HEK293T (cell line): ENCODE data around the gene SPNS2.

Source experiments
- BHLHE40 ChIP-seq: fragments of 450-650 bp; IDR thresholded peaks from 2 replicates; pipeline ENCODE4 v1.6.1; 2016; ENCODE audit warnings: mild to moderate bottlenecking, moderate library complexity, borderline replicate concordance
- CTBP1 ChIP-seq: fragments of 450-650 bp; IDR thresholded peaks from 2 replicates; pipeline ENCODE4 v1.6.1; 2016; ENCODE audit warnings: borderline replicate concordance

GRCh38 chr17:4543557-4544026 lies 44.9 kb downstream of the SPNS2 start:
- TF ChIP-seq BHLHE40 (no peak), CTBP1 (no peak)
